ENCODE results near the gene ALG1.
A peak's percentile ranks its signal among the peaks of the same experiment; 100 is the strongest.
"Not testable (repeated sequence)": the region's sequence is repeated elsewhere in the genome, so short reads cannot be mapped to it uniquely, and the experiment has no call there.

ALG1 gene

DNA sequence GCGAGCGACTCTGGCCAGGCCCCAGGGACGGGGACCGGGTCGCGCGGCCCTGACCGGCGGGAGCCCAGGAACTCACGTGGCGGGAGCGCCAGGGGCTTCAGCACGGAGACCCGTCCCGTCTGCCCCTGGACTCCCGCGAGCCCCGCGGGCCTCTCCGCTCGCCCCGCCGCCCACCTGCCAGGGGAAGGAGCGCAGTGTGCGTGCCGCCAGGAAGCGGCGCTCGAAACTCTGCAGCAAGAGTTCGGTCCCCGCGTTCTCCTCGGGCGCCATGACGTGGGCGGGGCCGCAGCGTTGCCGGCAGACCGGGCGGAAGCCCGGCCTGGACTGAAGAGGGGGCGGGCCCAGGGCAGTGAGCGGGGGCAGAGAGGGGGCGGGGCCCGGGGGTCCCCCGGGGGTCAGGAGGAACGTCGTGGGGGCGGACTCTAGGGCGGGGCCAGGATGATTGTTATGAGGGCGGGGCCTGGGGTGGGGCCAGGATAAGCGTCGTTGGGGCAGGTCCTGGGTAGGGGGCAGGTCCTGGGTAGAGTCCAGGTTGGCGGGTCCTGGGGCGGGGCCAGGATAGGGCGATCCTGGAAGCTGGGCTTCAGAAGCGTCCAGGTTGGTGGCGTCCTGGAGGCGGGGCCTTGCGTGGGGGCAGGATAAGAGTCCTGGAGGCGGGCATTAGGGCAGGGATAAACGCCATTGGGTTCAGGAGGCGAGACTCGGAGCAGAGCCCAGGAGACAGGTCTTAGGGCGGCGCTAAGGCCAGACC, 26.0 kb downstream of the ALG1 start, which contains the start of gene EEF2KMT:
TSS of gene EEF2KMT (minus strand) at position 326 of the 751 bp plus-strand sequence. CDS start at position 270, 56 bp downstream.
- DNase-seq (ENCODE audit: low read depth in 1 of 2, low spot score in 1 of 2), result peak; percentile 74 to 82

DNA sequence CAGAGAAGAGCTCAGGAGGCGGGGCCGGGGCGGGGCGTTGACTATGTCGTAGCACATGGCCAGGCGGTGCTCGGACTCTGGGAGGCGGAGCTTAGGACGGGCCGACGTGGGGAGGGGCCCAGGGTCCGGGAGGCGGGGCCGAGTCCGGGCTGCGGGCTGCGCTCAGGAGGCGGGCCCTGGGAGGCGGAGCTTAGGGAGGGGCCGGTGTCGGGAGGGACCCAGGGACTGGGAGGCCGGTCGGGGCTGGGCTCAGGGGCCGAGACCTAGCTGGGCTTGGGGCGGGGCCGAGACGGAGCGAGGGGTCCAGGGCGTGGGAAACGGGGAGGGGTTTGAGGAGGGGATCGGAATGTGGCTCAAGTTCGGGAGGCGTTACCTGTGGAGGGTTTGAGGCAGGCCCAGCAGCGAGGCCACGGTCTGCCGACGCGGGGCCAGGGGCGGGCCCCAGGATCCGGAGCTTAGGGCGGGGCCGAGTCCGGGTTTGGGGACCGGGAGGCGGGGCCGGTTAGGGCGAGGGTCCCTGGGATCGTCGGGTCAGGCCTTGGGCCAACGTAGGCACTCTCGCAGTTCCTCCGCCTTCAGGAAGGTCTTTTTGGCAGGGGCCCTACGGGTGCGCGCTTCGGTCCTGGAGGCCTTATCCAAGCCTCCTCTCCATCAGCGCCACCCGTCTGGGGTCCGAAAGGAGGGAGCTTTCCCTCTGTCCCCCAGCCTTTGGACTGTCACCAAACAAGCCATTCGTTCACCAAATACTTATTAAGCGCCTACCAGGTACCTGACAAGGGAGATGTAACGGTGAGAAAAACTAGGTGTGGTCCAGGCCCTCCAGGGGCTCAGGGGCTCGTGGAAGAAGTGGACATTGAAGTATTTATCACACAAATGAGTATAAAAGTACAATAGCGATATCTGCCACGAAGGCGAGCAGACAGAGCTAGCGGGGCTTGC, 26.8 kb downstream of the ALG1 start:
- peak; percentile 92 for DNase-seq (ENCODE audit: low read depth in 1 of 2, low spot score in 1 of 2)

DNA sequence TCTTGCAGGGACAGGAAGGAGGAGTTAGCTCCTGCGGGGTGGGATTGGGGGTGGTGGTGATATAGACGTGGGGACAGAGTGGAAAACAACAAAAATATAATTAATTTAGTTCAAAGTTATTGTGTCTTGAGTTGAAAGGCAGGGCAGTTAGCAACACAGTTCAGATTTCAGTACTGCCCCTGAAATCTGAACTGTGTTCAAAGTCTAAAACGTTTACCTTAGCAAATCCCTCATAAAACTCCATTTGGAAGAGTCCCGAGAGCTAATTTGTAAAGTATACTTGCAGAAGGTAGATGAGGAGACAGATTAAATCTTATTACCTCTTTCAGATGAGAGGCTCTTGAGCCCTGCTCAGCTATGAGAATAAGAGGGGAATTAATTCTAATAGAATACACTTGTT, 27.5 kb downstream of the ALG1 start:
- DNase-seq (ENCODE audit: low read depth in 1 of 2, low spot score in 1 of 2), result not testable (repeated sequence)

DNA sequence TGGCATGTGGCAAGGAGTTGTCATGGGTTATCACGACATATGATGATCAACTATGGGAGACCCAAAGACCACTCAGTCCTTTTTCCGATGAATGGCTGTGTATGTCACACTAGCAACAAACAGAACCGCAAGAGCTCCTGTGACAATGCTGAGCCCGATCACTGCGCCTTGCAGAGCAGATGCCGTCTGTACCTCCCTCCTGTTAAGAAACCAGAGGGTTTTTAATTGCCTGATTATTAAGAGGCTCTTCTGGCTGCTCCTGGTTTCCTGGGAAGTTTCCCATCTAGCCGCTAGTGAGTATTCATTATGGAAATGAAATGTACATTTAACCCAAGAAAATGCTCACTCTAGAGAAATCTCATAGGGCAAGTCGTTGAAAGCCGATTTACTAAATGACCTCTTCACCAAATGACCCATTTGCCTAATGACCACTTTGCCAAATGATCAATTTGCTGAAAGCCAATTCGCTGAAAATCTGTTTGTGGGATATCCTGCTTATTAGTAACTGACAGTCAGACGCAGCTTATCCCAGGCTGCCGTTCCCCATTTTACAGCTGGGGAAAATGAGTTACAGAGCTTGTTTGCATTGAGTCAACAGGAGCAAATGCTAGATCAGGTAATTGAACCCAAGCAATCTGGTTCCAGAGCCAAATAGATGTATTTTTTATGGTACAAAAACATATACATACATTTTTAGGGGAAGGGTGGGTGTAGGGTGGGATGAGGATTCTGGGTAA, 31.8 kb downstream of the ALG1 start:
- not testable (repeated sequence) for DNase-seq (ENCODE audit: low read depth in 1 of 2, low spot score in 1 of 2)

DNA sequence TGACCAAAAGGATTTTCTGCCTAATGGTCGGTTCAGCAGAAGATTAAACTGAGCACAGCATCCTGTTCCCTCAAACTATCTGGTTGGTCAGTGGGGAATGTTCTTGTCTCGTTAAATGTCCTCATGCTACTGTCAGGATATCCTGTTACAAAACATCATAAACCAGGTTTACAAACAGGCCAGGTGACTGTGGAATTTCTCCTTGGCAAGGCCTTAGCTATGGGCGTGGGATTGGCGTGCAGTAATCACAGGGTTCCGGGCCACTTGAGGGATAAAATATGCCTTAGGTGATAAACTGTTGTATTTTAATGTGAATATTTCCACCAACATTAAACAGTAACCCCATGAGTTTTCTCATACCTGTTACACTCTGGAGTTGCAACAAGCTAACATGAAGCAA, 33.4 kb downstream of the ALG1 start:
- not testable (repeated sequence) for DNase-seq (ENCODE audit: low read depth in 1 of 2, low spot score in 1 of 2)

DNA sequence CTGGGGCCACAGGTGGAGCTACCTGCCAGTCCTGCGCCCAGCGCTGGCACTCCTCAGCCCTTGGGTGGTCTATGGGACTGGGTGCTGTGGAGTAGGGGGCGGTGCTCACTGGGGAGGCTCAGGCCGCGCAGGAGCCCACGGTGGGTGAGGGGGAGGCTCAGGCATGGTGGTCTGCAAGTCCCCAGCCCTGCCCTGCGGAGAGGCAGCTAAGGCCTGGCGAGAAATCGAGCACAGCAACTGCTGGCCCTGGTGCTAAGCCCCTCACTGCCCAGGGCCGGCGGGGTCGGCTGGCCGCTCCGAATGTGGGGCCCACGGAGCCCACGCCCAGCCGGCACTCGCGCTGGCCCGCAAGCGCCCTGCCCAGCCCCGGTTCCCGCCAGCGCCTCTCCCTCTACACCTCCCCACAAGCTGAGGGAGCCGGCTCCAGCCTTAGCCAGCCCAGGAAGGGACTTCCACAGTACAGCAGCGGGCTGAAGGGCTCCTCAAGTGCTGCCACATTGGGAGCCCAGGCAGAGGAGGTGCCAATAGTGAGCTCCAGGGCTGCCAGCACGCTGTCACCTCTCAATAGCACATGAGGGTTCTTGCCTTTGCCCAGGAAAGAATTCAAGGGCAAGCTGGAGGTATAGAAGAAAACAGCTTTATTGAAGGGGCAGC, 37.0 kb downstream of the ALG1 start:
- no peak for DNase-seq (ENCODE audit: low read depth in 1 of 2, low spot score in 1 of 2)

DNA sequence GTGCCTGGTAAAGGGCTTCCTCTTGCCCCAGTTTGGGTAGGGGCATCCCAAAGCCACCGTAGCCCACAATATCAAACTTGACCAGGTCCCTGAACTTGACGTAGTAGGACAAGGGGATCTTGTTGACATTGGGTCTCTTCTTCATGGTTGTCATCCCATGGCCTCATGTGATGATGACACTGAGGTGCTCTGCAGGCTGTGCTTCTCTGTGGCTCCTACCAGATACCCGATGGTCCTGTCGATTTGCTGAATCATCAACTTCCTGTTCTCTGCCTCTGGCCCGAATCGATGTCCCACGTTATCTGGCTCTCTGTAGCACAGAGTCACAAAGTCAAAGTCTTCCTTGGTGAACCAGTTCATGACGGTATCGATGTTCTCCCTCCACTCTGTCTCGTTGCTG, 39.3 kb downstream of the ALG1 start:
- not testable (repeated sequence) for DNase-seq (ENCODE audit: low read depth in 1 of 2, low spot score in 1 of 2)

DNA sequence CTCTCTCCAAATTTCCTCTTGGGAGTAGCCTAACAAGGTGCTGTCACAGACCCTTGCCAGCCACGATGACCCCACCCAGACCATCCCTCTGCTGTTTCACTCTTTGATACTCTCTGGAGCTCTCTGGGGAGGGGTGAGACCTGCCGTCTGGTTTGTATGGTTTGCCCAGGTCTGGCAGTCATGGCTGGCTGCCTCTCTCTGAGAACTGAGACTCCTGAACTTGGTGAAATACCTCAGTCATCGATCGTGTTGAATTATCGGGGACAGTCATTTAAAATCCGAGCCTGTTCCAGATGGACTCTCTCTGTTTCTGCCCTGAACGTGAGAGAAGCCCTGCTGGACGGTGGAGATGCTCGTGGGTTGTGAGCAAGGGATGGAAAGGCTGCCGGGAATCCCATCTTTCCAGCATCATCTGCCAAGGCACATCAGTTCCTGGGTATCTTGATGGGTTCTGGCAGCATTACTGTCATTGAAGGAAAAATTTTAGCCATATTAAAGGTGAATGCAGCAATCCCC, 45.2 kb downstream of the ALG1 start:
- not testable (repeated sequence) for DNase-seq (ENCODE audit: low read depth in 1 of 2, low spot score in 1 of 2)

DNA sequence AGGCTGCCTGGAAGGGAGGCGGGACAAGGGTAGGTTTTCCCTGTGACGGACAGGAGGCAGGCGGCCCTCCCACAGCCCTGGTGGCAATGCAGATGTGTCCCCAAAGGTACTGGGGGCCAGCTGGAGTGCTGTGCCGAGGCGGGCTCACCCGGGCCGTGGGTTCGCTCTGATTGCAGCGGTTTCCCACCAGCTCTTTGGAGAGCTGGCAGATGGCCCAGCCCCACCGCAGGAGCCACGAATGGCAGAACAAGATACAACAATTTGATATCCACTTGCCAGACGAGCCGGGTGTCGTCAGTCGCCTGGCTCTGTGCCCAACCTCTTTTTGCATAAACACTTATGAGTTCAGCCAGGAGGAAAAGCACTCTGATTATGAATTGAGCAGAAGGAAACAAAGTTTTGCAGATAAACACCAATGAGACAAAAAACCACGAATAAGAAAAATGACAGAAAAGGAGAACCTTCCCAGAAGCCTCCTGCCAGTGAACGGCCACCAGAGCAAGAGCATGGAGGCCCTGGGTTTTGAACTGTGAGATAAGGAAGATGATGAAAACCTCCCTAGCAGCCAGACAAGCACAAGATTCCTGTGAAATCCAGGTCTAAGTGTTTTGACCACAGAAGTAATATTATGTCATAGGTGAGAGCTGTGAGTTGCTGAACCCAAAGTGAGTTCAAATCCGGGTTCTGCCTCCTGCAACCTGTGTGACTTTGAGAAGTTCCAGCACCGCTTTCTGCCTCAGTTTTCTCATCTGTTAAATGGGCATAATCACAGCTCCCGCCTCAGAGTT, 45.9 kb downstream of the ALG1 start:
- peak in 1 of 2 donors; percentile 6 for DNase-seq (ENCODE audit: low read depth in 1 of 2, low spot score in 1 of 2)

DNA sequence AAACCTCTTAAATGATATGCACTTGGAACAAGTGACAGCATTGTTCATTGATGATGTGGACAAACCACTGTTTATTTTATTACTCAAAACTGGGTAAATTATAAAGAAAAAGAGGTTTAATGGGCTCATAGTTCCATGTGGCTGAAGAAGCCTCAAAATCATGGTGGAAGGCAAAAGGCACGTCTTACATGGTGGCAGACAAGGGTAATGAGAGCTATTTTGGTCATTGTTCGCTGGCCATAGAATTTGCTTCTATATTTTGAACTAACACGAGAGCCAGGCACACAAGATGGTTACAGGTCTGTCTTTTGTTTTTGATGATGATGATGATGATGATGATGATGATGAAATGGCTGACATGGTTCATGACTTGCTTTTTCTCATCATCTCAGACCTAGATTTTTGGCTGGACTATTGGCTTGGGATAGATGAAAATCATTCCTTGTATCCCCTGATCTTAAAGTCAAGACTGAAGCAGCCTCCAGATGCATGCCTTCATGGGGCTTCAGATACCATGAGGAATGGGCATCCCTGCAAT, 59.9 kb downstream of the ALG1 start:
- DNase-seq (ENCODE audit: low read depth in 1 of 2, low spot score in 1 of 2), result not testable (repeated sequence)

DNA sequence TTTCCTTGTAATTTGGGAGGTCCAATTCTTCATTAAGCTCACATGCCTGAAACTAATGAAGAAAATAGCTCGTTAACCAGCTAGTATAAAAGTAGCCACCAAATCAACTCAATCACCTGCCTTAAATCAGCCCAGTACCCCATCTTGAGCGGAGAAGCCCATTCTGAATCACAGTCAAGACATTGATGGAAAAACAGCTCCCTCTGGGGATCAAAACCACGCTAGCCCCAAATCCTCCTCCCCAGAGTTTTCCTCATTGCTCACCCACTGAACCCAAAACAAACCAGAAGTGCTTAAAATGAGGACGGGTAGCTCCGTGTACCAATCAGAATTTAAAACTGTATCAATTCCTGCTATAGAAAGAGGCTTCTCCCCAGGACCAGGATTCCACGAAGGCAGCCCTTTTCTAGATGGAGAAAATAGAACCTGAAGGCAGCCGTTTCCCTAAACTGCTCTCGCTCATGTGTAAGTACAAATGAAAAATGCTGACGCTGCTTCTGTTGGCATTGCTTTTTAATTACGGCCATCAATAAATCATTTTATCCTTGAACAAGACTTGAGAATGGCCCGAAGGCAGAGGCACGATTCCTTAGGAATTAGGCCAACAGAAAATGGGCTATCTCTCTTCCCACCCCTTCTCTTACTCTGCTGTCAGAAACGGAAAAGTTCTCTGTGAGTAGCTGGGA, 61.4 kb downstream of the ALG1 start:
- not testable (repeated sequence) for DNase-seq (ENCODE audit: low read depth in 1 of 2, low spot score in 1 of 2)

DNA sequence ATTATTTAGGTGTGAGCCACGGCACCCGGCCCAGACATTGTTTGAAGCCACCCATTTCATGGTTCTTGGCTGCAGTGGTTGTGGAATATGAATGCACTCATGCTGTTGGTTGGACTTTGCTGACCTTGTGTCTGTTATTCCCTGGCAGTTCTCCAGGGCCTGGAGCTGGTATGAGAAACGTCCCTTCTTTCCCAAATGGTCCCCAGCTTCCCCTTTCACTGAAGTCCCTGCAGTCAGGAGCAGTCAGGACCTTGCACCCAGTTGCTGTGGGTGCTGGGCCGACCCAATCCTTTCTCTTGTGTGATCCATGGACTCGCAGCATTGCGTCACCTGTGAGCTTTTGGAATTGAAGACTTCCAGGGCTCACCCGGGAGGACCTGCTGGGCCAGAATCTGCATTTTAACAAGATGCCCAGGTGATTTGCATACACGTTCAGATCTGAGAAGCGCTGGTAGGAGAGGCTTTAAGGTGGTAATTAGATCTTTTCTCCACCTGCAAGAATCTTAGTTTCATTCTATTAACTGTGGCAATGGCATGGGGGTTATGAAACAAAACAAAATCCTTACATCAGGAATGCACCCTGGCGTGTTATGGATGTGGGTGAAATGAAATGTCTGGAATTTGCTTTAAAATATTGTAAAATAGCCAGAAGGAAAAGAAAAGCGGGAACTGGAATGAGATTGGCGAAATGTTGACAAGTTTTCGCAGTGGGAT, 63.3 kb downstream of the ALG1 start:
- not testable (repeated sequence) for DNase-seq (ENCODE audit: low read depth in 1 of 2, low spot score in 1 of 2)
